Prostate gland (tissue), 2 donors: ENCODE results near the gene GRIK3. TPM values are rescaled to one million over a fixed set of nuclear protein-coding genes. Genes with fewer than 3 reads are reported as not detected.

Experiments
- DNase-seq: peaks from one replicate; pipeline ENCODE4 v3.0.0-alpha.2; 2019; ENCODE audit warnings: low spot score
- H3K27ac ChIP-seq, 2 donors: fragments of 200-600 bp; sonication (generic); 2 replicates each; pipeline ENCODE4 v1.5.1; 2017 to 2019
- H3K27me3 ChIP-seq: fragments of 200-600 bp; sonication (generic); replicated peaks from 2 replicates; pipeline ENCODE4 v1.5.1; 2019; ENCODE audit not compliant: insufficient read depth
- H3K36me3 ChIP-seq, 2 donors: fragments of 200-600 bp; sonication (generic); 1 replicate in 1 of 2; 2 replicates in 1 of 2; pipeline versions ENCODE4 v1.5.1 to v1.8.1; 2017 to 2019
- H3K4me1 ChIP-seq: fragments of 200-600 bp; sonication (generic); replicated peaks from 2 replicates; pipeline ENCODE4 v1.5.1; 2019
- H3K4me3 ChIP-seq, 2 donors: fragments of 200-600 bp; sonication (generic); 2 replicates each; pipeline ENCODE4 v1.5.1; 2017 to 2019
- H3K9me3 ChIP-seq: fragments of 200-600 bp; sonication (generic); 2 replicates; pipeline ENCODE4 v1.5.1; 2017
- CTCF ChIP-seq, 4 experiments: fragments of 200-600 bp in 2 of 4; fragments of 450-650 bp in 2 of 4; sonication (generic) in 2 of 4; IDR thresholded peaks; 1 replicate in 3 of 4; 2 replicates in 1 of 4; pipeline ENCODE4 v1.5.1; 2016 to 2019; ENCODE audit warnings: antibody characterized with exemption in 4 of 4, mild to moderate bottlenecking in 2 of 4, moderate library complexity in 2 of 4
- POLR2A ChIP-seq: fragments of 450-650 bp; IDR thresholded peaks from one replicate; pipeline ENCODE4 v1.6.1; 2016; ENCODE audit warnings: antibody characterized with exemption, mild to moderate bottlenecking
- POLR2AphosphoS5 ChIP-seq: sonication (generic); formaldehyde crosslinking; IDR thresholded peaks from one replicate; pipeline ENCODE4 v1.6.1; 2017; ENCODE audit warnings: antibody characterized with exemption
- WGBS: methylation state at CpG from one replicate; pipeline ENCODE4 v1.1.5; 2018; 5-methylcytosine and 5-hydroxymethylcytosine counted together
- intact Hi-C: fragments of 100-400 bp; cut with DNase I; formaldehyde crosslinking; loops from one replicate; pipeline ENCODE4 v1.14.2; 2022
- total RNA-seq, 2 donors: library from RNA; depleted of rRNA; stranded (reverse); fragments of >200 nt; gene quantifications; one replicate each; pipeline ENCODE4 v1.1.0, GENCODE V29; 2016

The GRIK3 gene
- total RNA-seq, 2 donors from 2014 or later, result 0.36 to 5.9 TPM

DNA sequence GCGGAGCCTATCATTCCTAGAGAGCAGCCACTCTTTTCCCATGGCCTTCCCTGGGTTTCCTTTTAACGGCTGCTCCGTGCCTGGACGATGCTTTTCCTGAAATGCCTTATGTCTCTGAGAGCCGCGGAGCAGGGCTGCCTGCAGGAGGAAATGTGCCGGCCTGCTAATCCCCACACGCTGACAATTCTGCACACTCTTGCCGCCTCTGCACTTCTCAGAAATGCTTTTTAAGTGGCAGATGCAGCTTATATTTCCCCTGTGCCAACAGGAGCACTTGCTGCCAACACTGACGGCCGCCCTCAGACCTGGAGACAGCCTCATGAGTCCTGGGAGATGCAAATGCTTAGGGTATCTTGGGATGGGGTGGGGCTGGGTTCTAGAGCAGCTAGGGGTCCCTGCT, 253.2 kb downstream of the GRIK3 start:
- intact Hi-C loops, result no loop called here
- 76% methylated on average over 11 of the region's 11 CpGs for WGBS
- TF ChIP-seq CTCF (IDR thresholded peaks at IDR 0.05) (no peak), POLR2AphosphoS5 (no peak), POLR2A (no peak)
- H3K4me1 ChIP-seq, result no peaks in the 10 kb centered on the region
- no peak overlapping the region for H3K27ac ChIP-seq
- no peak overlapping the region for H3K4me3 ChIP-seq
- peaks cover 3% of the 10 kb centered on the region for H3K27me3 ChIP-seq
- no peaks in the 10 kb centered on the region for H3K36me3 ChIP-seq
- DNase-seq, result no peak
- H3K9me3 ChIP-seq, result no peaks in the 10 kb centered on the region

GRCh38 chr1:36778740-36779139, 255.6 kb downstream of the GRIK3 start:
- peaks cover 9% of the 10 kb centered on the region for H3K27me3 ChIP-seq
- H3K4me3 ChIP-seq, result no peak overlapping the region
- no peaks in the 10 kb centered on the region for H3K36me3 ChIP-seq
- H3K9me3 ChIP-seq, result no peaks in the 10 kb centered on the region
- 24% methylated on average over 5 of the region's 5 CpGs for WGBS
- no peak overlapping the region for H3K27ac ChIP-seq
- no peaks in the 10 kb centered on the region for H3K4me1 ChIP-seq
- no peak for TF ChIP-seq POLR2A
- intact Hi-C loops, result no loop called here
- no peak for DNase-seq

- Histone ChIP-seq H3K36me3 (no peaks in the 10 kb centered on the region), H3K4me1 (no peaks in the 10 kb centered on the region), H3K4me3 (no peak overlapping the region), H3K27ac (no peak overlapping the region), H3K27me3 (peaks cover 14% of the 10 kb centered on the region), H3K9me3 (no peaks in the 10 kb centered on the region)
- TF ChIP-seq CTCF (IDR thresholded peaks at IDR 0.05) (no peak), POLR2A (no peak), POLR2AphosphoS5 (no peak)
- 17% methylated on average over 10 of the region's 10 CpGs for WGBS
- no peak for DNase-seq
- intact Hi-C loops, result no loop called here
These were observed 257.1 kb downstream of the GRIK3 start for GRCh38 chr1:36776948-36777831.

DNA sequence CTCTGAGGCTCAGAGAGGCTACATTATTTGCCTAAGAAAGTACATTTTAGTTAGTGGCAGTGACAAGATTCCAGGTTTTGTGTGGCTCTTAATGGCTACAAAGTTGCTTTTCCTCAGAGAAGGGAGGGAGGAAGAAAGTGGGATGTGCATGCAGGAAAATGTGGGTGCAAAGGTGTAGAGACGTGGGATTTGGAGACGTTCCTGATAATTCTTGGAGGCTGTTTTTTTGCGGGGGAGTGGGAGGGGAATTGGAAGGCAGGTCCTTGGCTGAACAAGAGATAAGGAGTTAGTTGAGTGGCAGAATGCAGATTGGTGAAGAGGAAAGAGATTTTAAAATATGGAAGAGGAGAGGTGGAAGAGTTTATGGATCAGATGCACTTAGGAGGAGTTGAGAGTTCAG, 258.1 kb downstream of the GRIK3 start:
- Histone ChIP-seq H3K27ac (no peak overlapping the region), H3K4me3 (no peak overlapping the region), H3K36me3 (no peaks in the 10 kb centered on the region), H3K27me3 (peaks cover 12% of the 10 kb centered on the region), H3K9me3 (no peaks in the 10 kb centered on the region), H3K4me1 (no peaks in the 10 kb centered on the region)
- intact Hi-C loops, result no loop called here
- DNase-seq, result no peak
- WGBS, result 38% methylated on average over 3 of the region's 3 CpGs
- TF ChIP-seq CTCF (IDR thresholded peaks at IDR 0.05), result no peak
- no peak for TF ChIP-seq POLR2A
- TF ChIP-seq POLR2AphosphoS5, result no peak

GRCh38 chr1:36775716-36776115, 258.6 kb downstream of the GRIK3 start:
- TF ChIP-seq CTCF (IDR thresholded peaks at IDR 0.05) (no peak), POLR2A (no peak), POLR2AphosphoS5 (no peak)
- Histone ChIP-seq H3K4me1 (no peaks in the 10 kb centered on the region), H3K9me3 (no peaks in the 10 kb centered on the region), H3K36me3 (no peaks in the 10 kb centered on the region), H3K4me3 (no peak overlapping the region), H3K27me3 (peaks cover 15% of the 10 kb centered on the region), H3K27ac (no peak overlapping the region)
- no peak for DNase-seq
- WGBS, result 49% methylated on average over 2 of the region's 2 CpGs
- intact Hi-C loops, result no loop called here
